Measurements from ENCODE around the gene YPEL3. TPM values are rescaled to one million over a fixed set of nuclear protein-coding genes. Genes with fewer than 3 reads are reported as not detected.

YPEL3 gene
- total and polyA plus RNA-seq, 2 donors (not counting 3 experiments of a cell fraction or from before 2014, with no cell fraction given) = 46.1 to 78.0 TPM

GRCh38 chr16:30082545-30083090 is 13.4 kb downstream of the YPEL3 start:
- TF ChIP-seq, protein P1, sequence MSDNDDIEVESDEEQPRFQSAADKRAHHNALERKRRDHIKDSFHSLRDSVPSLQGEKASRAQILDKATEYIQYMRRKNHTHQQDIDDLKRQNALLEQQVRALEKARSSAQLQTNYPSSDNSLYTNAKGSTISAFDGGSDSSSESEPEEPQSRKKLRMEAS (IDR thresholded peaks at IDR 0.05; ENCODE audit: insufficient read depth, insufficient read length) = no peak
- TF ChIP-seq FOS (IDR thresholded peaks at IDR 0.05; ENCODE audit: borderline replicate concordance, insufficient read depth, low read length) (no peak), POLR2AphosphoS5 (IDR thresholded peaks at IDR 0.05; ENCODE audit: insufficient read depth, low read depth, low read length) (no peak), GATA2 (IDR thresholded peaks at IDR 0.05; ENCODE audit: insufficient read depth, insufficient read length, low read depth, low read length) (no peak), POLR2A (IDR thresholded peaks at IDR 0.05; ENCODE audit: low read depth, low read length) (no peak), JUN (IDR thresholded peaks at IDR 0.05; ENCODE audit: borderline replicate concordance, insufficient read depth, insufficient read length, low read depth) (no peak), CTCF (IDR thresholded peaks at IDR 0.05; ENCODE audit: extremely low read depth in 1 of 2, insufficient read depth in 1 of 2, low read depth in 1 of 2, low read length in 2 of 2) (no peak), MYC (IDR thresholded peaks at IDR 0.05; ENCODE audit: low read depth, low read length) (no peak), EZH2 (IDR thresholded peaks at IDR 0.05; ENCODE audit: borderline replicate concordance, low read depth, low read length, severe bottlenecking) (no peak)
- ChIA-PET POLR2A (no interaction called here), CTCF (interaction anchor here (1.8 kb wide), 1 partner anchor 10 kb away, joined by 10 read pairs; the partner anchor contains the start of gene TBX6)
- peaks cover 23 to 53% of the 10 kb centered on the region in 2 experiments for H3K36me3 ChIP-seq (ENCODE audit: control insufficient read depth in 2 of 2, extremely low read depth in 1 of 2, insufficient read depth in 2 of 2, low read length in 2 of 2)
- H3K79me2 ChIP-seq (ENCODE audit: control insufficient read depth, insufficient read depth, low read length) = peaks cover 30% of the 10 kb centered on the region
- H3K27me3 ChIP-seq (ENCODE audit: control insufficient read depth in 2 of 2, insufficient read depth in 2 of 2, low read length in 2 of 2) = no peaks in the 10 kb centered on the region
- no peaks in the 10 kb centered on the region for H3K9me3 ChIP-seq (replicated peaks; ENCODE audit: control insufficient read depth, insufficient read depth, low read length)
- no peaks in the 10 kb centered on the region for H4K20me1 ChIP-seq (replicated peaks; ENCODE audit: control insufficient read depth, extremely low read depth, insufficient read depth, low read length)
- intact Hi-C loops (cut with micrococcal nuclease) = no loop called here
- no peak overlapping the region for H3K27ac ChIP-seq (ENCODE audit: insufficient read depth, low read depth, low read length)
- dilution Hi-C loops (cut with MboI; ENCODE audit: extremely low pct_ligation_motif_present, low sequenced_read_pairs) = no loop called here
- no peak overlapping the region for H3K4me2 ChIP-seq (ENCODE audit: insufficient read depth, low read length)
- no peak for DNase-seq (ENCODE audit: low read depth, low spot score)
- peaks cover 7% of the 10 kb centered on the region for H3K4me1 ChIP-seq (ENCODE audit: control insufficient read depth, extremely low read depth, insufficient read depth, low read length)
- no peak for FAIRE-seq
- H3K9ac ChIP-seq (replicated peaks; ENCODE audit: extremely low read depth, insufficient read depth, low read length) = no peak overlapping the region
- no peak overlapping the region for H3K4me3 ChIP-seq (replicated peaks in 1 of 3; ENCODE audit: insufficient read depth in 1 of 3, low read depth in 1 of 3, low read length in 3 of 3)
- no TSS peak for BruUV-seq (replicated peaks)
- H3K9me1 ChIP-seq (replicated peaks; ENCODE audit: control insufficient read depth, extremely low read depth, insufficient read depth, low read length) = no peaks in the 10 kb centered on the region
- no peak overlapping the region for H2AFZ ChIP-seq (ENCODE audit: low read depth, low read length)

Measured in endothelial cell of umbilical vein (primary cell).